ENCODE measurements around the gene PLXNA4. TPM values are rescaled to one million over a fixed set of nuclear protein-coding genes. Genes with fewer than 3 reads are reported as not detected.

Gene PLXNA4
- total and polyA plus RNA-seq, 8 donors = 1.9 to 6.6 (median 3.4) TPM

DNA sequence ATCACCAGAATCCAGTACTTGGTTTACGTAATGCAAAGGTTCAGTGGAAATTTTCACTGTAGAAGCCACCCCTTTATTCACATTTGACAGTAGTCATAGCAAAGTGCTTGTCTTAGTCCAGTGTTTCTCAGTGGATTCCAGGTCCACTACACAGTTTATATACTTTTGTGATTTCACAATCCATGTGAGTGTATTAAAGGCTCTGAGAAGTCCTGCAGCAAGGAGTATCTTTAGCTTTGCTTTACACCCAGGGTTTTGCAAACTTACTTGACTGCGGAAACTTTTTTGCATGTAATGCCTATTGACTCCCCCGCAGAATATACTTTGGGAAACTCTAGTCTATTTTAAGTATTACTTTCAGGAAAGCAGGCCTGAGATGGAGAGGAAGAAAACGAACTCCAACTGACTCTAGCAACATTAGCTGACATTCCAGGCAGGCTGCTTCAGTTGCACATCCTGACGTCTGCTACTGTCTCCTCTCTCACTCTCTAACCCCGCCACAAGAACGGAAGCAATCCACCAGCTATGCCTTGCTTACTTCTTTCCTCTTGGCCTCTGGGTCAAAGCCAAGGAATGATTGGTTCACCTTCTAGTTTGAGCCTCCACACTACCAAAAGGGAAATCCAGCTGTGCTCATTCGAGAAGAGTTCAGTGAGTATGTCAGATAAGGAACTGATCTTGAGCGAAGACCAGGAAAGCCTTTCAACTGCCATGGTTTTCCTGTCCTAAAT, 6.2 kb downstream of the PLXNA4 start:
- intact Hi-C loops (cut with DNase I) = loop anchor here in 1 of 2 donors (10.0 kb wide), 1 partner anchor 255 kb away; no protein-coding TSS in a partner anchor
- TF ChIP-seq CTCF (IDR thresholded peaks at IDR 0.05) = no peak
- Histone ChIP-seq H3K4me3 (no peak overlapping the region), H3K27me3 (peaks cover 35 to 86% of the 10 kb centered on the region in 2 donors), H3K4me1 (peaks cover 0 to under 1% of the 10 kb centered on the region in 2 donors), H3K36me3 (no peaks in the 10 kb centered on the region), H3K9me3 (no peaks in the 10 kb centered on the region), H3K27ac (no peak overlapping the region)
- ATAC-seq (no peak), DNase-seq (no peak)

DNA sequence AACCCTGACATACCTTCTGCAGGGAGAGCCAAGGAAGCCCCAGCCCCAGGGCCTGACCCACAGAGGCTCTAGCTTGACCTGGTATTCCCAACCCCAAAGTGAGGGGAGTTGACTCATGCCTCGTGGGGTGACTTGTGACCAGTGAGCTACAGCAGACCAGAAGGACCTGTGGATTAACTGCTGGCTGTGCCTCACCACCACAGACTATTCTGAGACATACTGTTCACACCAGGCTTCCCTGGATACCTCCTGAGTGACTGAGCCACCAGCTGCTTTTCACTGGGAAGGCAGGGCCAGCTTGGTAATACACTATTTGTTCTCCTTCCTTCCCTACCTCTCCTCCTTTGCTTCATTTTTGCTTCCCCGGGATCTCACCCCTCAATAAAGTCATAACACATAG, 7.3 kb downstream of the PLXNA4 start:
- Histone ChIP-seq H3K4me3 (no peak overlapping the region), H3K36me3 (no peaks in the 10 kb centered on the region), H3K9me3 (no peaks in the 10 kb centered on the region), H3K27me3 (peaks cover 25 to 83% of the 10 kb centered on the region in 2 donors), H3K4me1 (no peaks in the 10 kb centered on the region), H3K27ac (no peak overlapping the region)
- no peak for TF ChIP-seq CTCF (IDR thresholded peaks at IDR 0.05)
- DNase-seq = no peak
- intact Hi-C loops (cut with DNase I) = no loop called here
- ATAC-seq = no peak

GRCh38 chr7:132565885-132566284, 10.4 kb downstream of the PLXNA4 start:
- H3K27ac ChIP-seq = no peak overlapping the region
- ATAC-seq = no peak
- intact Hi-C loops (cut with DNase I) = no loop called here
- H3K4me1 ChIP-seq = no peaks in the 10 kb centered on the region
- no peak for TF ChIP-seq CTCF (IDR thresholded peaks at IDR 0.05)
- no peaks in the 10 kb centered on the region for H3K9me3 ChIP-seq
- H3K36me3 ChIP-seq = no peaks in the 10 kb centered on the region
- peaks cover 0 to 53% of the 10 kb centered on the region in 2 donors for H3K27me3 ChIP-seq
- no peak overlapping the region for H3K4me3 ChIP-seq
- DNase-seq = no peak

- intact Hi-C loops (cut with DNase I) = no loop called here
Measured at GRCh38 chr7:132565441-132565840, 10.8 kb downstream of the PLXNA4 start.

More at GRCh38 chr7:132565441-132565840, 10.8 kb downstream of the PLXNA4 start:
- Histone ChIP-seq H3K9me3 (no peaks in the 10 kb centered on the region), H3K27ac (no peak overlapping the region), H3K27me3 (peaks cover 0 to 48% of the 10 kb centered on the region in 2 donors), H3K36me3 (no peaks in the 10 kb centered on the region), H3K4me3 (no peak overlapping the region), H3K4me1 (no peaks in the 10 kb centered on the region)
- ATAC-seq (no peak), DNase-seq (no peak)
- no peak for TF ChIP-seq CTCF (IDR thresholded peaks at IDR 0.05)
